ENCODE data around the gene KDM7A. TPM values are rescaled to one million over a fixed set of nuclear protein-coding genes. Genes with fewer than 3 reads are reported as not detected.

Gene KDM7A
- polyA plus RNA-seq, 2 of the 4 experiments (the other 2 are of a cell fraction): 1.4 to 4.1 TPM

DNA sequence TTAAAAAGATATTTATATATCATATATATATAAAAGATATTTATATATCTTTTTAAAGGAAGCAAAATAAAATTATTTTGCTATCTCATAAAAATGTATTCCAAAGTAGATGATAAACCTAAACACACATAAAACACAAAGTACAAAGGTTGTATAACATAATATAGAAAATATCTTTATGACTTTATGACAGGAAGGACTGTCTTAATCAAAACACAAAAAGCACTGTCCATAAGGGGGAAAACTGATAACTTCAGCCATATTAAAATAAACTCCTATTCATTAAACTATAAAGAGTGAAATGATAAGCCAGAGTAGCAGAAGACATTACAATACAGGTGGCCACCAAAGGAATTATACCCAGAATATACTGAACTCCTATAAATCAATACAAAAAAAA, 34.8 kb downstream of the KDM7A start (continued):
- TF ChIP-seq FOSB (CRISPR knock-in tag; IDR thresholded peaks at IDR 0.05): no peak

DNA sequence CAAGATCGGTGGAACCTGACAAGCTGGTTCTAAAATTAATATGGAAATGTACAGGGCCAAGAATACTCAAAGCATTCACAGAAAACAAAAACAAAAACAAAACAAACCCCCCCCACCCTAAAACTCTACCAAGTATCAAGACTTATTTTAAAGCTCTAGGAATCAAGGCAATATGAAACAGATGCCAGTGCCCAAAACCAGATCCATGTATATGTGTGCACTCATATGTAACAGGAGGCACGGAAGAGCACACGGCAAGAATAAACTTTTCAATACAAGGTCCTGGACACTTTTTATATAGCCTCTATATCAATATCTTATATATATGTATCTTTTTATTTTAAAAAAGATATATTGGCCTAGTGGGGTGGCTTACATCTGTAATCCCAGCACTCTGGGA, 35.5 kb downstream of the KDM7A start:
- Histone ChIP-seq H3K4me1 (no peaks in the 10 kb centered on the region), H3K9me3 (no peaks in the 10 kb centered on the region), H3K4me3 (no peak overlapping the region), H3K27ac (no peak overlapping the region), H3K4me2 (no peak overlapping the region)
- no peak for TF ChIP-seq HEYL (CRISPR knock-in tag; IDR thresholded peaks at IDR 0.05)
- TF ChIP-seq TP53 (CRISPR knock-in tag; IDR thresholded peaks at IDR 0.05): no peak
- TF ChIP-seq EHF (CRISPR knock-in tag; IDR thresholded peaks at IDR 0.05): no peak
- TF ChIP-seq FOSB (CRISPR knock-in tag; IDR thresholded peaks at IDR 0.05): no peak
- TF ChIP-seq, protein P1, sequence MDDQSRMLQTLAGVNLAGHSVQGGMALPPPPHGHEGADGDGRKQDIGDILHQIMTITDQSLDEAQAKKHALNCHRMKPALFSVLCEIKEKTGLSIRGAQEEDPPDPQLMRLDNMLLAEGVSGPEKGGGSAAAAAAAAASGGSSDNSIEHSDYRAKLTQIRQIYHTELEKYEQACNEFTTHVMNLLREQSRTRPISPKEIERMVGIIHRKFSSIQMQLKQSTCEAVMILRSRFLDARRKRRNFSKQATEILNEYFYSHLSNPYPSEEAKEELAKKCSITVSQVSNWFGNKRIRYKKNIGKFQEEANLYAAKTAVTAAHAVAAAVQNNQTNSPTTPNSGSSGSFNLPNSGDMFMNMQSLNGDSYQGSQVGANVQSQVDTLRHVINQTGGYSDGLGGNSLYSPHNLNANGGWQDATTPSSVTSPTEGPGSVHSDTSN (IDR thresholded peaks at IDR 0.05): no peak
- TF ChIP-seq POLR2AphosphoS2 (conservative IDR thresholded peaks at IDR 0.05; ENCODE audit: low read length): no peak
- TF ChIP-seq GATA3 (IDR thresholded peaks at IDR 0.05; ENCODE audit: borderline replicate concordance): no peak
- TF ChIP-seq MAFK (IDR thresholded peaks at IDR 0.05; ENCODE audit: partially characterized antibody): no peak
- DNase-seq (ENCODE audit: low read depth in 1 of 2, low spot score in 1 of 2) (no peak), FAIRE-seq (no peak), ATAC-seq (no peak)
- ChIA-PET POLR2A (no interaction called here), CTCF (no interaction called here)
- 85% methylated on average over 3 of the region's 3 CpGs for WGBS (ENCODE audit: missing lambda C conversion rate)

DNA sequence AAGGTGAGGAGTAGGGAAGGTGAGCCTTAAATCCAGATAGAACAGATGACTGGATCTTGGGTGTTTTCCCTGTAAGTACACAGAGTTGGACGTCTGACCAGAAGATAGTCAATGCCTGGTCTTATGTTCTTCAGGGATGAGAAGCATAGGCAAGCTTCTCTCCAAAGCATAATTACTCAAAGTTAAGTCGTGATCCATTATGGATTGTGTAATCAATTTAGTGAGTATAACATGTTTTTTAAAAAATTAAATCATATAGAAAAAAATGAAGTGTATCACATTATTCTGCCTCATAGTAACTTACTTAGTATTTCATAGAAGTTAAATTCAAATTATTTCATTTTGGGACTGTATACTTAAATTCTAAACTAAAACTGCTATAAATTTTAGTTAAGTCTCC, 39.7 kb downstream of the KDM7A start:
- Histone ChIP-seq H3K4me2 (no peak overlapping the region), H3K9me3 (no peaks in the 10 kb centered on the region), H3K4me3 (no peak overlapping the region), H3K4me1 (no peaks in the 10 kb centered on the region), H3K27ac (no peak overlapping the region)
- ATAC-seq: no peak
- CTCF ChIA-PET: interaction anchor here (0.6 to 0.9 kb wide), 2 partner anchors 206 to 385 kb away, joined by 3 to 4 read pairs; no protein-coding TSS in a partner anchor
- 72% methylated on average over 2 of the region's 2 CpGs for WGBS (ENCODE audit: missing lambda C conversion rate)
- POLR2A ChIA-PET: no interaction called here
- DNase-seq (ENCODE audit: low read depth in 1 of 2, low spot score in 1 of 2): no peak
- no peak for FAIRE-seq
- TF ChIP-seq HDAC2 (IDR thresholded peaks at IDR 0.05) (no peak), RCOR1 (IDR thresholded peaks at IDR 0.05; ENCODE audit: low read depth, low read length) (no peak), CEBPB (IDR thresholded peaks at IDR 0.05) (no peak), BHLHE40 (IDR thresholded peaks at IDR 0.05; ENCODE audit: low read depth, low read length) (no peak), FOSB (CRISPR knock-in tag; IDR thresholded peaks at IDR 0.05) (no peak), HOXB5 (CRISPR knock-in tag; IDR thresholded peaks at IDR 0.05) (no peak), GATA3 (IDR thresholded peaks at IDR 0.05; ENCODE audit: borderline replicate concordance) (no peak), KDM1A (IDR thresholded peaks at IDR 0.05; ENCODE audit: low read depth) (no peak), KDM5A (IDR thresholded peaks at IDR 0.05) (no peak), ZC3H11A (IDR thresholded peaks at IDR 0.05) (no peak), NR3C1 (IDR thresholded peaks at IDR 0.05) (no peak), ZSCAN20 (CRISPR knock-in tag; IDR thresholded peaks at IDR 0.05) (no peak), EP300 (IDR thresholded peaks at IDR 0.05) (no peak), RNF2 (IDR thresholded peaks at IDR 0.05; ENCODE audit: borderline replicate concordance, low read depth) (no peak), HOXA7 (CRISPR knock-in tag; IDR thresholded peaks at IDR 0.05) (no peak), SMC3 (IDR thresholded peaks at IDR 0.05) (no peak), MAZ (IDR thresholded peaks at IDR 0.05; ENCODE audit: borderline replicate concordance, low read depth, low read length) (no peak)
- TF ChIP-seq, protein P2, sequence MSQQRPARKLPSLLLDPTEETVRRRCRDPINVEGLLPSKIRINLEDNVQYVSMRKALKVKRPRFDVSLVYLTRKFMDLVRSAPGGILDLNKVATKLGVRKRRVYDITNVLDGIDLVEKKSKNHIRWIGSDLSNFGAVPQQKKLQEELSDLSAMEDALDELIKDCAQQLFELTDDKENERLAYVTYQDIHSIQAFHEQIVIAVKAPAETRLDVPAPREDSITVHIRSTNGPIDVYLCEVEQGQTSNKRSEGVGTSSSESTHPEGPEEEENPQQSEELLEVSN (IDR thresholded peaks at IDR 0.05; ENCODE audit: borderline replicate concordance, low read depth): no peak
- TF ChIP-seq, protein P3, sequence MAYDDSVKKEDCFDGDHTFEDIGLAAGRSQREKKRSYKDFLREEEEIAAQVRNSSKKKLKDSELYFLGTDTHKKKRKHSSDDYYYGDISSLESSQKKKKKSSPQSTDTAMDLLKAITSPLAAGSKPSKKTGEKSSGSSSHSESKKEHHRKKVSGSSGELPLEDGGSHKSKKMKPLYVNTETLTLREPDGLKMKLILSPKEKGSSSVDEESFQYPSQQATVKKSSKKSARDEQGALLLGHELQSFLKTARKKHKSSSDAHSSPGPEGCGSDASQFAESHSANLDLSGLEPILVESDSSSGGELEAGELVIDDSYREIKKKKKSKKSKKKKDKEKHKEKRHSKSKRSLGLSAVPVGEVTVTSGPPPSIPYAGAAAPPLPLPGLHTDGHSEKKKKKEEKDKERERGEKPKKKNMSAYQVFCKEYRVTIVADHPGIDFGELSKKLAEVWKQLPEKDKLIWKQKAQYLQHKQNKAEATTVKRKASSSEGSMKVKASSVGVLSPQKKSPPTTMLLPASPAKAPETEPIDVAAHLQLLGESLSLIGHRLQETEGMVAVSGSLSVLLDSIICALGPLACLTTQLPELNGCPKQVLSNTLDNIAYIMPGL (CRISPR knock-in tag; IDR thresholded peaks at IDR 0.05; ENCODE audit: borderline replicate concordance): no peak
- TF ChIP-seq, protein P1 (IDR thresholded peaks at IDR 0.05): no peak

Measured in A549 (cell line).